NT2/D1 (cell line): ENCODE results near the gene SKAP1.

Source experiments
- YY1 ChIP-seq: IDR thresholded peaks from 2 replicates; pipeline ENCODE4 v1.6.1; 2011; ENCODE audit not compliant: insufficient read length, insufficient read depth
- ZNF274 ChIP-seq: IDR thresholded peaks from 2 replicates; pipeline ENCODE4 v1.6.1; 2011; ENCODE audit warnings: mild to moderate bottlenecking, low read depth, low read length

DNA sequence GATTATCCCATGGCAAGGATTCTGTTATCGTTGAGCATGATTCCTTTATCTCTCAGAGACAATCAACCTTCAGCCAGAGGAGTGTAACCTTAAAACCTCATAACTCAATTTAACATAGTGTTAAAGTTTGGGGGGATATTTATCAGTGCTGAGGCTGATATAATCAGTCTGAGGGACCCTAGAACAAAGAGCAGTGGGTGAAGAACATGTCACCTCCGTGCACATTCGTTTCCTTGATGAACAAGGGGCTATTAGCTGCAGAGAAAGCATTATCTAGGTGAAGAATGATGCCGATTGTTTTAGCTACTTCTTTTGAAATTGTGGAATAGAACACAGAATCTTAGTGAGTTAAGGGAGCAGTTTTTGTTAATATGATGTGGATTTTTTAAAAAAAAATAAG is 99.1 kb downstream of the SKAP1 start:
- no peak for TF ChIP-seq ZNF274
- no peak for TF ChIP-seq YY1
